Natural killer cell (primary cell): Measurements from ENCODE around the gene DIPK1A. TPM values are rescaled to one million over a fixed set of nuclear protein-coding genes. Genes with fewer than 3 reads are reported as not detected.

ENCODE experiments used
- ATAC-seq, 3 donors: fragments of 150-1000 bp in 2 of 3; fragments of 200-7000 bp in 1 of 3; cut with Tn5 transposase; 1 replicate in 1 of 3; 2 replicates in 2 of 3; pipeline ENCODE4 v1.10.0; 2021; ENCODE audit warnings: mild to moderate bottlenecking in 2 of 3, moderate library complexity in 2 of 3
- DNase-seq, 2 donors: peaks; one replicate each; pipeline versions ENCODE4 v3.0.0 to v3.0.0-alpha.2; 2013 to 2021; ENCODE audit warnings: mixed read lengths in 1 of 2
- H3K27ac ChIP-seq: one replicate; pipeline ENCODE4 v1.5.1; 2013; ENCODE audit warnings: mild to moderate bottlenecking, low read length
- H3K27me3 ChIP-seq: one replicate; pipeline ENCODE4 v1.6.1; 2013; ENCODE audit warnings: low read length; ENCODE audit not compliant: control insufficient read depth, insufficient read depth
- H3K36me3 ChIP-seq: one replicate; pipeline ENCODE4 v1.6.1; 2013; ENCODE audit warnings: low read length; ENCODE audit not compliant: control insufficient read depth, insufficient read depth
- H3K4me1 ChIP-seq: one replicate; pipeline ENCODE4 v1.6.1; 2013; ENCODE audit warnings: low read length; ENCODE audit not compliant: control insufficient read depth, insufficient read depth
- H3K4me3 ChIP-seq: one replicate; pipeline ENCODE4 v1.5.1; 2013; ENCODE audit warnings: low read length
- H3K9me3 ChIP-seq: one replicate; pipeline ENCODE4 v1.6.1; 2013; ENCODE audit warnings: low read length; ENCODE audit not compliant: control insufficient read depth, insufficient read depth
- H3K27ac Mint-ChIP-seq, 2 donors: one replicate each; pipeline ENCODE4 v1.8.0; 2022; ENCODE audit warnings: mild to moderate bottlenecking in 2 of 2, mixed read lengths in 2 of 2, moderate library complexity in 1 of 2
- H3K27me3 Mint-ChIP-seq, 2 donors: one replicate each; pipeline ENCODE4 v1.8.0; 2022; ENCODE audit warnings: low read depth in 2 of 2, mixed read lengths in 2 of 2
- H3K36me3 Mint-ChIP-seq: one replicate; pipeline ENCODE4 v1.8.0; 2022; ENCODE audit warnings: mixed read lengths
- H3K4me1 Mint-ChIP-seq, 2 donors: one replicate each; pipeline ENCODE4 v1.8.0; 2022; ENCODE audit warnings: mixed read lengths in 2 of 2
- H3K4me3 Mint-ChIP-seq: one replicate; pipeline ENCODE4 v1.8.0; 2022; ENCODE audit warnings: mild to moderate bottlenecking, moderate library complexity, mixed read lengths
- H3K9me3 Mint-ChIP-seq, 2 donors: one replicate each; pipeline ENCODE4 v1.8.0; 2022; ENCODE audit warnings: mixed read lengths in 2 of 2
- CTCF ChIP-seq: fragments of 200-600 bp; IDR thresholded peaks from one replicate; pipeline ENCODE4 v1.8.0; 2022; ENCODE audit warnings: antibody characterized with exemption
- WGBS: methylation state at CpG from one replicate; pipeline ENCODE4 v1.1.7; 2013; ENCODE audit warnings: missing lambda C conversion rate; ENCODE audit not compliant: insufficient coverage; 5-methylcytosine and 5-hydroxymethylcytosine counted together
- intact Hi-C: fragments of 100-400 bp; cut with micrococcal nuclease; formaldehyde crosslinking; loops from one replicate; pipeline ENCODE4 v1.14.2; 2022
- total RNA-seq, 4 donors: library from RNA; stranded (reverse); fragments of 120-200 nt in 1 of 4; gene quantifications; one replicate each; pipeline versions ENCODE4 v1.2.3 to v1.2.4, GENCODE V29; 2013 to 2022

The DIPK1A gene
- total RNA-seq, 3 donors from 2014 or later (not counting 1 experiment from before 2014, with no cell fraction given): 7.0 to 11.3 (median 11.2) TPM

GRCh38 chr1:92834617-92835016, 126.6 kb downstream of the DIPK1A start:
- Histone ChIP-seq H3K4me1 (peaks cover 24% of the 10 kb centered on the region), H3K4me3 (no peak overlapping the region), H3K27ac (peak overlapping the region; percentile 87), H3K36me3 (peaks cover 57% of the 10 kb centered on the region), H3K9me3 (no peaks in the 10 kb centered on the region), H3K27me3 (no peaks in the 10 kb centered on the region)
- no peak for TF ChIP-seq CTCF
- H3K36me3 Mint-ChIP-seq: peaks cover 14% of the 10 kb centered on the region
- H3K27ac Mint-ChIP-seq: peak overlapping the region; percentile 98 to 100
- ATAC-seq (no peak), DNase-seq (no peak)
- 77% methylated on average over 5 of the region's 5 CpGs for WGBS
- peaks cover 72 to 74% of the 10 kb centered on the region in 2 donors for H3K4me1 Mint-ChIP-seq
- H3K9me3 Mint-ChIP-seq: no peaks in the 10 kb centered on the region
- H3K4me3 Mint-ChIP-seq: peak overlapping the region; percentile 99
- intact Hi-C loops: no loop called here
- no peaks in the 10 kb centered on the region for H3K27me3 Mint-ChIP-seq

GRCh38 chr1:92833840-92834239, 127.4 kb downstream of the DIPK1A start:
- H3K4me3 Mint-ChIP-seq: peak overlapping the region; percentile 99
- no peak for TF ChIP-seq CTCF
- peaks cover 14% of the 10 kb centered on the region for H3K36me3 Mint-ChIP-seq
- no peaks in the 10 kb centered on the region for H3K27me3 ChIP-seq
- DNase-seq: peak in 1 of 2 donors; percentile 39
- WGBS: 74% methylated on average over 5 of the region's 5 CpGs
- peak overlapping the region; percentile 98 to 100 for H3K27ac Mint-ChIP-seq
- no peaks in the 10 kb centered on the region for H3K27me3 Mint-ChIP-seq
- no peak for ATAC-seq
- peaks cover 50% of the 10 kb centered on the region for H3K36me3 ChIP-seq
- peak overlapping the region; percentile 87 for H3K27ac ChIP-seq
- peaks cover 24% of the 10 kb centered on the region for H3K4me1 ChIP-seq
- no peaks in the 10 kb centered on the region for H3K9me3 Mint-ChIP-seq
- H3K4me3 ChIP-seq: no peak overlapping the region
- H3K4me1 Mint-ChIP-seq: peaks cover 64 to 67% of the 10 kb centered on the region in 2 donors
- no peaks in the 10 kb centered on the region for H3K9me3 ChIP-seq
- intact Hi-C loops: no loop called here

GRCh38 chr1:92832537-92833114, 128.6 kb downstream of the DIPK1A start:
- ATAC-seq (peak in 1 of 3 donors; percentile 5), DNase-seq (peak in 1 of 2 donors; percentile 51)
- peak overlapping the region; percentile 87 for H3K27ac ChIP-seq
- Mint-ChIP-seq H3K4me1 (peaks cover 52 to 54% of the 10 kb centered on the region in 2 donors), H3K27ac (peak overlapping the region; percentile 98 to 100), H3K27me3 (no peaks in the 10 kb centered on the region), H3K36me3 (peaks cover 2% of the 10 kb centered on the region), H3K9me3 (no peaks in the 10 kb centered on the region), H3K4me3 (peak overlapping the region; percentile 99)
- WGBS: 0% methylated on average over 17 of the region's 19 CpGs
- H3K27me3 ChIP-seq: no peaks in the 10 kb centered on the region
- intact Hi-C loops: no loop called here
- peaks cover 24% of the 10 kb centered on the region for H3K4me1 ChIP-seq
- no peak for TF ChIP-seq CTCF
- H3K9me3 ChIP-seq: no peaks in the 10 kb centered on the region
- peak overlapping the region; percentile 87 for H3K4me3 ChIP-seq
- H3K36me3 ChIP-seq: peaks cover 38% of the 10 kb centered on the region
